Bladder microvascular endothelial cell (primary cell): Measurements from ENCODE around the gene SPRR2D. TPM values are rescaled to one million over a fixed set of nuclear protein-coding genes. Genes with fewer than 3 reads are reported as not detected.

Experiments
- total RNA-seq: library from RNA; depleted of rRNA; stranded (reverse); fragments of >200 nt; gene quantifications from 2 replicates; pipeline ENCODE4 v1.2.3, GENCODE V29; 2014

The SPRR2D gene
- not detected in 2 replicates for total RNA-seq

DNA sequence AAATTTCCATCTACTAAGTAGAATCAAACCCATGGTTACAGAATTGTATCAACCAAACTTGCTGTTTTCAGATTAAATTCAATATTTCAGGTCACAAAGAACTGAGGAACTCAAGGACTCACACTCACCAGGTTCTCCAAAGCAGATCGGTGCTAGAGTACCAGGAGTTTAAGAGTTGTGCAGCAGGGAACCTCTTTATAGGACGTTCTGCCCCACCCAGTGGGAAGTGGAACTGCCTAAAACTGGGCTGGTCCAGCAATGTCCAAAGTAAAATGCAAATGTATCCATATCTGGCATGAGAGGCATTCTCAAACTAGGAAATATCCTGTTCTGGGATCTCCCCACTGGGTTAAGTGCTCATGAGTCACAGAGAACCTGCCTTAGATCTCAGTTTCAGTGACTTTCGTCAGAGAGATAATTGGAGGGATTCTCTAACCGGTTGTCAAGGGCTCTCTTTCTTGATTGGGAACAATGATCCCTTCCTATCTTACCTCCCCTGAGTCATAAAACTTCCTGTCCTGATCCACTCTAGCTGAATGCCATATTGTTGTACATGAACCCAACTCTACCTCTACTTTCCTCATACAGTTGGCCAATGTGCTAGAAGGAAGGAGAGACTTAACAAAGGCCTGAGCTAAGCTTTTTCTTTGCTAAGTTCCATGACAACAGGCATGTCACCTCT is at the start of gene SPRR2D:
Gene SPRR2D (minus strand): TSS at position 171 of the 682 bp plus-strand sequence. CDS start 774 bp downstream, outside the sequence.

DNA sequence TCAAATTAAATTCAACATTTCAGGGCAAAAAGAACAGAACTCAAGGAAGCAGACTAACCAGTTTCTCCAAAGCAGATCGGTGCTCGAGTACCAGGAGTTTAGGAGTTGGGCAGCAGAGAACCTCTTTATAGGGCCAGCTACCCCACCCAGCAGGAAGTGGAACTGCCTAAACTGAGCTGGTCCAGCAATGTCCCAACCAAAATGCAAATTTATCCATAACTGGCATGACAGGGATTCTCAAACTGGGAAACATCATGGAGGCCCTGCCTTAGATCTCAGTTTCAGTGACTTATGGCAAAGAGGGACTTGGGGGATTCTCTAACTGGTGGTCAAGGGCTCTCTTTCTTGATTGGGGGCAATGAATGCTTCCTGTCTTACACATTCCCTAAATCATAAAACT is 30.6 kb upstream of the SPRR2D start, which contains the start of gene SPRR2B:
Gene SPRR2B (minus strand): TSS at position 101 of the 400 bp plus-strand sequence. CDS start 772 bp downstream, outside the sequence.

DNA sequence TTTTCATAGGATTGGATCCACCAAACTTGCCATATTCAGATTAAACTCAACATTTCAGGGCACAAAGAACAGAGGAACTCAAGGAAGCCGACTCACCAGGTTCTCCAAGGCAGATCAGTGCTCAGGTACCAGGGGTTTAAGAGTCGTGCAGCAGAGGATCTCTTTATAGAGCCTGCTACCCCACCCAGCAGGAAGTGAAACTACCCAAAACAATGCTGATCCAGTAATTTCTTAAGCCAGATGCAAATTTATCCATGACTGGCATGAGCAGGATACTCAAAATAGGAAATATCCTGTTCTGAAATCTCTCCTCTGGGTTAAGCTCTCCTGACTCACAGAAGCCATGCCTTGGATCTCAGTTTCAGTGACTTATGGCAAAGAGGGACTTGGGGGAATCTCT is 16.5 kb upstream of the SPRR2D start, which contains the start of gene SPRR2A:
Gene SPRR2A (minus strand): TSS at position 138 of the 400 bp plus-strand sequence. CDS start 777 bp downstream, outside the sequence.

DNA sequence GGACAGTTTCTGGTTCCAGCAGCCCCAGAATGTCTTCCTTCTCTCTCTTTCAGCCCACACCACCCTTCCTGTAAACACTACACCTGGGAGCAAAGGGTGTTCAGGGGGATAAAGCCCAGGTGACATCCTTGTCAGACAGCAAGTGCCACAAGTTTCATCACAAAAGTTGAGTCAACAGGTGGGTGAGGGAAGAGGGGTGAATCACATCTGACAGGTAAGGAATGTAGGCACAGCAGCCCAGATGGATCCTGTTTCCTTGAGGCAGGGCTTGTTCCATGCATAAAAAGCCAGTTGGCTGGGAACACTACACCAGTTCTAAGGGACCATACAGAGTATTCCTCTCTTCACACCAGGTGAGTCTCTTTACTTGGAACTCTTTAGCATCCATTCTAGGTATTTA is 10.0 kb downstream of the SPRR2D start, which contains the start of gene SPRR1B:
Gene SPRR1B (plus strand): TSS at position 309 of the 400 bp plus-strand sequence. CDS start 1,143 bp downstream, outside the sequence.

DNA sequence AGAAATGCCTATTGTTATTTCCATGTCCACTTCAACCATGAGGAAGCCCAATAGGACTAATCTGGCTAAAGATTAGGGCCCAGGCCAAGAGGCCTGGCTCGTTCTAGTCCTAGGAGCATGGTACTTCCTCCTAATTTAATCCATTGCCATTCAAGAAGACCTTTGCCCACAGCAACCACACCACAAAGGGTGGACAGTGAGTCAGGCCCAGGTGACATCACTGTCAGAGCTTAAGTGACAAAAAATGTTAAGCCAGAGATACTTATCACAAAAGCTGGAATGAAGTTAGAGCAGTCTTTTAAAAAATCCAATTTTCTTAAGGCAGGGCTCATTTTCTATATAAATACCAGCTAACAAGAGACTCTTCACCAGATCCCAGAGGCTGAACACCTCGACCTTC is 39.5 kb downstream of the SPRR2D start, which contains the start of gene SPRR3:
Gene SPRR3 (plus strand): TSS at position 368 of the 400 bp plus-strand sequence. CDS start 1,272 bp downstream, outside the sequence.

Other genes with a start within 250 kb of the SPRR2D start
- gene LCE1D, start 244.4 kb downstream of the SPRR2D start, total RNA-seq: not detected in 2 replicates
- not detected in 2 replicates for gene LCE1C, start 234.5 kb downstream of the SPRR2D start, total RNA-seq
- gene LCE1B, start 229.1 kb downstream of the SPRR2D start, total RNA-seq: not detected in 2 replicates
- gene LCE1A, start 213.6 kb downstream of the SPRR2D start, total RNA-seq: not detected in 2 replicates
- not detected in 2 replicates for gene LCE6A, start 198.3 kb downstream of the SPRR2D start, total RNA-seq
- gene LCE7A, start 181.1 kb downstream of the SPRR2D start, total RNA-seq: not detected in 2 replicates
- not detected in 2 replicates for gene SMCP, start 162.8 kb downstream of the SPRR2D start, total RNA-seq
- gene IVL, start 132.6 kb downstream of the SPRR2D start, total RNA-seq: not detected in 2 replicates
- not detected in 2 replicates for gene SPRR5, start 93.9 kb downstream of the SPRR2D start, total RNA-seq
- gene SPRR4, start 70.5 kb downstream of the SPRR2D start, total RNA-seq: not detected in 2 replicates
- not detected in 2 replicates for gene SPRR1A, start 57.0 kb downstream of the SPRR2D start, total RNA-seq
- not detected in 2 replicates for gene SPRR3, start 39.4 kb downstream of the SPRR2D start, total RNA-seq
- gene SPRR1B, start 9.9 kb downstream of the SPRR2D start, total RNA-seq: not detected in 2 replicates
- gene SPRR2A, start 16.4 kb upstream of the SPRR2D start, total RNA-seq: not detected in 2 replicates
- not detected in 2 replicates for gene SPRR2B, start 30.5 kb upstream of the SPRR2D start, total RNA-seq
- gene SPRR2E, start 53.4 kb upstream of the SPRR2D start, total RNA-seq: not detected in 2 replicates
- gene SPRR2F, start 72.4 kb upstream of the SPRR2D start, total RNA-seq: not detected in 2 replicates
- not detected in 2 replicates for gene SPRR2G, start 109.8 kb upstream of the SPRR2D start, total RNA-seq
- not detected in 2 replicates for gene LELP1, start 162.3 kb upstream of the SPRR2D start, total RNA-seq
- gene PRR9, start 176.5 kb upstream of the SPRR2D start, total RNA-seq: not detected in 2 replicates
- gene LORICRIN, start 218.6 kb upstream of the SPRR2D start, total RNA-seq: not detected in 2 replicates